ACC112 (cell line): ENCODE results near the gene ABHD14A.
A peak's percentile ranks its signal among the peaks of the same experiment; 100 is the strongest.

Experiments used
- H2AFZ ChIP-seq: fragments of 200-600 bp; sonication (generic); one replicate; pipeline ENCODE4 v1.6.0; 2017; ENCODE audit warnings: antibody characterized with exemption, low read length; ENCODE audit not compliant: unreplicated experiment
- H3K27ac ChIP-seq: fragments of 200-600 bp; sonication (generic); 2 replicates; pipeline ENCODE4 v1.5.1; 2014; ENCODE audit warnings: low read depth, mild to moderate bottlenecking, antibody characterized with exemption, low read length, moderate library complexity
- H3K27me3 ChIP-seq: fragments of 200-600 bp; sonication (generic); 2 replicates; pipeline ENCODE4 v1.6.1; 2014; ENCODE audit warnings: mild to moderate bottlenecking, antibody characterized with exemption, low read length, moderate library complexity, mixed read lengths; ENCODE audit not compliant: insufficient read depth
- H3K36me3 ChIP-seq: fragments of 200-600 bp; sonication (generic); 2 replicates; pipeline ENCODE4 v1.6.1; 2016; ENCODE audit warnings: mild to moderate bottlenecking, antibody characterized with exemption, low read length, moderate library complexity, mixed read lengths; ENCODE audit not compliant: insufficient read depth
- H3K4me1 ChIP-seq: fragments of 200-600 bp; sonication (generic); one replicate; pipeline ENCODE4 v1.6.1; 2016; ENCODE audit warnings: low read length, mixed read lengths; ENCODE audit not compliant: insufficient read depth, unreplicated experiment, control insufficient read depth
- H3K4me3 ChIP-seq: fragments of 200-600 bp; sonication (generic); 2 replicates; pipeline ENCODE4 v1.5.1; 2014; ENCODE audit warnings: mild to moderate bottlenecking, low read depth, low read length
- H3K79me2 ChIP-seq: fragments of 200-600 bp; sonication (generic); one replicate; pipeline ENCODE4 v1.6.0; 2016; ENCODE audit warnings: low read length; ENCODE audit not compliant: control insufficient read depth, unreplicated experiment, insufficient read depth

Gene ABHD14A

DNA sequence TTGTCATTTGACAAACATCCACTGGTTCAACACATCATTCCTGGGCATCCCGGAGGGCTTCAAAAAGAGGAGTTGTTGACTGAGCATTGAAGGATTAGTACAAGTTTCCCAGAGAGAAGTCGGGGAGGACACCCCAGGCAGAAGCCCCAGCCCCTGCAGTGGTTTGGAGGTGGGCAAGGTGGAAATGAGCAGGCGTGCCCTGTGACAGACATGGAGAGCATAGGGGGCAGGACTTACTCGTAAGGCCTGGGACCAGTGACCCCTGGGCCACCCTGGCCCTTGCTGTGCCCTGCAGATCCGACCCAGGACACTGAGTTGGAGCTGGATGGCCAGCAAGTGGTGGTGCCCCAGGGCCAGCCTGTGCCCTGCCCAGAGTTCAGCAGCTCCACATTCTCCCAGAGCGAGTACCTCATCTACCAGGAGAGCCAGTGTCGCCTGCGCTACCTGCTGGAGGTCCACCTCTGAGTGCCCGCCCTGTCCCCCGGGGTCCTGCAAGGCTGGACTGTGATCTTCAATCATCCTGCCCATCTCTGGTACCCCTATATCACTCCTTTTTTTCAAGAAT is 26.8 kb upstream of the ABHD14A start:
- peaks cover 8% of the 10 kb centered on the region for H3K4me1 ChIP-seq
- H3K27ac ChIP-seq = no peak overlapping the region
- no peaks in the 10 kb centered on the region for H3K79me2 ChIP-seq
- H3K36me3 ChIP-seq = 0 out of 2 replicates have a peak, but pooled peaks cover 2% of the 10 kb centered on the region
- H2AFZ ChIP-seq = no peak overlapping the region
- H3K27me3 ChIP-seq = no peaks in the 10 kb centered on the region
- no peak overlapping the region for H3K4me3 ChIP-seq

- Histone ChIP-seq H3K79me2 (no peaks in the 10 kb centered on the region), H3K27ac (no peak overlapping the region), H3K4me1 (peaks cover 10% of the 10 kb centered on the region), H3K4me3 (no peak overlapping the region), H3K27me3 (no peaks in the 10 kb centered on the region), H2AFZ (no peak overlapping the region), H3K36me3 (0 out of 2 replicates have a peak, but pooled peaks cover 2% of the 10 kb centered on the region)
Measured at GRCh38 chr3:51949121-51949520, 25.7 kb upstream of the ABHD14A start.

- Histone ChIP-seq H3K36me3 (0 out of 2 replicates have a peak, but pooled peaks cover 2% of the 10 kb centered on the region), H3K4me3 (no peak overlapping the region)
Measured at GRCh38 chr3:51950899-51951298, 24.0 kb upstream of the ABHD14A start.

DNA sequence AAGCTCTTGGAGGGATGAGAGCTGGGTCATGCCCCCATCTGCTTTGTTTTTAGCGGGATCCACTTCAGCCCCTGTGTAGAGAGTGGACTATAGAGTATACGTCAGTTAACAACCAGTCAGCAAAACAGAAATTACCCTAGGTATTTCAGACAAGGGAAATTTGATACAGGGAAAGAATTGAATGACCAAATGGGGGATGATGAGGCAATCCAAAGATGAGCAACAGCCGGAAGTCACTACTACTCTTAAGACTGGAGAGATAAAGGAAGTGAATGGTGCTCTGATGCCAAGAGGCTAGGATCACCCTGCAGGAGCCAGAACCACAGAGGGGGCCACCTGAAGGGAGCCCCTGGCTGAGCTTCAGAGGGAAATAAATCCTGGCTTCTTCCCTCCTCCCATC is 21.4 kb upstream of the ABHD14A start:
- H3K36me3 ChIP-seq = 0 out of 2 replicates have a peak, but pooled peaks cover 2% of the 10 kb centered on the region
- H3K4me1 ChIP-seq = peaks cover 10% of the 10 kb centered on the region
- no peak overlapping the region for H2AFZ ChIP-seq
- H3K27me3 ChIP-seq = no peaks in the 10 kb centered on the region
- H3K79me2 ChIP-seq = no peaks in the 10 kb centered on the region
- no peak overlapping the region for H3K4me3 ChIP-seq
- H3K27ac ChIP-seq = peak overlapping the region; percentile 23; the same call in 1 of the 2 replicates

More at GRCh38 chr3:51950899-51951298, 24.0 kb upstream of the ABHD14A start:
- H3K4me1 ChIP-seq = peaks cover 10% of the 10 kb centered on the region
- H2AFZ ChIP-seq = no peak overlapping the region
- no peaks in the 10 kb centered on the region for H3K27me3 ChIP-seq
- no peak overlapping the region for H3K27ac ChIP-seq
- no peaks in the 10 kb centered on the region for H3K79me2 ChIP-seq

GRCh38 chr3:51954105-51954504 is 20.8 kb upstream of the ABHD14A start:
- Histone ChIP-seq H2AFZ (no peak overlapping the region), H3K27me3 (no peaks in the 10 kb centered on the region)

GRCh38 chr3:51954713-51955112 is 20.2 kb upstream of the ABHD14A start:
- Histone ChIP-seq H3K79me2 (no peaks in the 10 kb centered on the region), H3K36me3 (no peaks in the 10 kb centered on the region), H3K27me3 (no peaks in the 10 kb centered on the region), H3K4me3 (no peak overlapping the region), H2AFZ (no peak overlapping the region), H3K4me1 (peaks cover 10% of the 10 kb centered on the region), H3K27ac (no peak overlapping the region)

More at GRCh38 chr3:51954105-51954504, 20.8 kb upstream of the ABHD14A start:
- no peak overlapping the region for H3K4me3 ChIP-seq
- H3K27ac ChIP-seq = no peak overlapping the region
- H3K36me3 ChIP-seq = 0 out of 2 replicates have a peak, but pooled peaks cover 1% of the 10 kb centered on the region
- peaks cover 10% of the 10 kb centered on the region for H3K4me1 ChIP-seq
- no peaks in the 10 kb centered on the region for H3K79me2 ChIP-seq

- Histone ChIP-seq H3K4me1 (peaks cover 10% of the 10 kb centered on the region), H3K36me3 (no peaks in the 10 kb centered on the region), H3K4me3 (no peak within 1 kb of the TSS), H3K79me2 (no peaks in the 10 kb centered on the region), H2AFZ (no peak within 1 kb of the TSS), H3K27me3 (no peaks in the 10 kb centered on the region), H3K27ac (no peak within 1 kb of the TSS)
Measured at GRCh38 chr3:51955175-51955892, 19.5 kb upstream of the ABHD14A start, which contains the start of gene GPR62. Gene GPR62 (plus strand): TSS chr3:51955381. CDS start chr3:51955653, 272 bp downstream.

DNA sequence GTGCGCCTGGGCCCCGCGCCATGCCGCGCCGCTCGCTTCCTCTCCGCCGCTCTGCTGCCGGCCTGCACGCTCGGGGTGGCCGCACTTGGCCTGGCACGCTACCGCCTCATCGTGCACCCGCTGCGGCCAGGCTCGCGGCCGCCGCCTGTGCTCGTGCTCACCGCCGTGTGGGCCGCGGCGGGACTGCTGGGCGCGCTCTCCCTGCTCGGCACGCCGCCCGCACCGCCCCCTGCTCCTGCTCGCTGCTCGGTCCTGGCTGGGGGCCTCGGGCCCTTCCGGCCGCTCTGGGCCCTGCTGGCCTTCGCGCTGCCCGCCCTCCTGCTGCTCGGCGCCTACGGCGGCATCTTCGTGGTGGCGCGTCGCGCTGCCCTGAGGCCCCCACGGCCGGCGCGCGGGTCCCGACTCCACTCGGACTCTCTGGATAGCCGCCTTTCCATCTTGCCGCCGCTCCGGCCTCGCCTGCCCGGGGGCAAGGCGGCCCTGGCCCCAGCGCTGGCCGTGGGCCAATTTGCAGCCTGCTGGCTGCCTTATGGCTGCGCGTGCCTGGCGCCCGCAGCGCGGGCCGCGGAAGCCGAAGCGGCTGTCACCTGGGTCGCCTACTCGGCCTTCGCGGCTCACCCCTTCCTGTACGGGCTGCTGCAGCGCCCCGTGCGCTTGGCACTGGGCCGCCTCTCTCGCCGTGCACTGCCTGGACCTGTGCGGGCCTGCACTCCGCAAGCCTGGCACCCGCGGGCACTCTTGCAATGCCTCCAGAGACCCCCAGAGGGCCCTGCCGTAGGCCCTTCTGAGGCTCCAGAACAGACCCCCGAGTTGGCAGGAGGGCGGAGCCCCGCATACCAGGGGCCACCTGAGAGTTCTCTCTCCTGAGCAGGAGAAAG is 18.7 kb upstream of the ABHD14A start:
- H3K4me3 ChIP-seq = no peak overlapping the region
- no peak overlapping the region for H3K27ac ChIP-seq
- no peaks in the 10 kb centered on the region for H3K79me2 ChIP-seq
- no peaks in the 10 kb centered on the region for H3K36me3 ChIP-seq
- no peak overlapping the region for H2AFZ ChIP-seq
- H3K4me1 ChIP-seq = peaks cover 10% of the 10 kb centered on the region
- H3K27me3 ChIP-seq = no peaks in the 10 kb centered on the region

DNA sequence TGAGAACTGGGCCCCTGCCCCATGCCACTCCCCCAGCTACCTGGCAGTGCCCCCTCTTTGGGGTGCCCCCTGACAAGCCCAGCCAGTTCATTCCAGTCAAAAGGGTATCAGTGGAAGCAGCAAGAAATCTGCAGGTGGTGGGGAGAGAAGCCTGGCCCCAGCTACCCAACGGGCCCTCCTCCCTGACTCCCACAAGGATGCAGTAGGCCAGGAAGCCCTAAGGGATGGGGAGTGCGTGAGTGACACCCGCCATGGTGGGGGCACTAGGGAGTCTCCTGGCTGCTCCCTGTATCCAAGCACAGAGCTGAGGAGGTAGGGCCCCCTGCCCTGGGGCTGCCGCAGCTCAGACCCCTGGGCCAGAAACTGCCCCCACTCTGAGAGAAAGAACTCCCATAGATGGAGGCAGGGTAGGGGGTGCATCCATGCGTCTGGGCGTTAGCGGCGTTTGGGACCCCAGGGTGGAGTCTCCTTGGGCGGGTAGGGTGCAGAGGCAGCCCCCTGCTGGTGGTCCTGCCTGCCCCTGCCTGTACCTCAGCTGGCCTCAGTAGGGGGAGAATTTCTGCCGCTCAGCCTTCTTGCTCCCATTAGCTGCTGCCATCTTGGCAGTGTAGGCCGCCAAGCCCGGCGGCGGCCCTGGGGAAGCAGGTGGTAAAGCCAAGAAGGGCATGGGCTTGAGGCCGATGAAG is 17.2 kb upstream of the ABHD14A start:
- no peaks in the 10 kb centered on the region for H3K79me2 ChIP-seq
- H3K27ac ChIP-seq = no peak overlapping the region
- no peak overlapping the region for H2AFZ ChIP-seq
- H3K4me1 ChIP-seq = peaks cover 10% of the 10 kb centered on the region
- H3K36me3 ChIP-seq = no peaks in the 10 kb centered on the region
- H3K4me3 ChIP-seq = no peak overlapping the region
- H3K27me3 ChIP-seq = no peaks in the 10 kb centered on the region
